PC-9 (cell line): ENCODE data around the gene FGF7.

Experiments
- CTCF ChIP-seq: fragments of 200-600 bp; sonication (generic); conservative IDR thresholded peaks from 2 replicates; pipeline ENCODE4 v1.6.1; 2017; ENCODE audit warnings: mixed run types, antibody characterized with exemption, mild to moderate bottlenecking, moderate library complexity
- EZH2 ChIP-seq: fragments of 200-600 bp; sonication (generic); IDR thresholded peaks from 2 replicates; pipeline ENCODE4 v1.8.0; 2017; ENCODE audit warnings: antibody characterized with exemption, low read depth

GRCh38 chr15:49430046-49430445 is 7.0 kb downstream of the FGF7 start:
- TF ChIP-seq CTCF: no peak
- TF ChIP-seq EZH2: no peak
